ENCODE data around the gene UFL1.
"Not testable (repeated sequence)": the region's sequence is repeated elsewhere in the genome, so short reads cannot be mapped to it uniquely, and the experiment has no call there.

The UFL1 gene

GRCh38 chr6:96522465-96523009 lies 931 bp downstream of the UFL1 start:
- DNase-seq (ENCODE audit: low read depth, low spot score), result no peak
- Histone ChIP-seq H3K27ac (ENCODE audit: low read length) (no peak overlapping the region), H3K4me3 (ENCODE audit: low read length) (peak overlapping the region; percentile 92; the same call in 1 of the 2 replicates), H3K4me1 (ENCODE audit: control insufficient read depth, insufficient read depth, low read length) (no peaks in the 10 kb centered on the region), H3K36me3 (ENCODE audit: control insufficient read depth, insufficient read depth, low read length) (no peaks in the 10 kb centered on the region), H3K27me3 (ENCODE audit: control insufficient read depth, insufficient read depth, low read length) (no peaks in the 10 kb centered on the region), H3K9me3 (ENCODE audit: control insufficient read depth, insufficient read depth, low read length) (no peaks in the 10 kb centered on the region)
- no CpG with 5 or more reads among the region's 5 CpGs for WGBS (ENCODE audit: insufficient coverage, insufficient read length)

- DNase-seq (ENCODE audit: low read depth, low spot score), result no peak
- no CpG with 5 or more reads among the region's 3 CpGs for WGBS (ENCODE audit: insufficient coverage, insufficient read length)
- Histone ChIP-seq H3K4me1 (ENCODE audit: control insufficient read depth, insufficient read depth, low read length) (no peaks in the 10 kb centered on the region), H3K27ac (ENCODE audit: low read length) (no peak overlapping the region), H3K9me3 (ENCODE audit: control insufficient read depth, insufficient read depth, low read length) (no peaks in the 10 kb centered on the region), H3K27me3 (ENCODE audit: control insufficient read depth, insufficient read depth, low read length) (no peaks in the 10 kb centered on the region), H3K4me3 (ENCODE audit: low read length) (no peak overlapping the region), H3K36me3 (ENCODE audit: control insufficient read depth, insufficient read depth, low read length) (peaks cover 3% of the 10 kb centered on the region; the same call in 1 of the 2 replicates)
Observed at GRCh38 chr6:96528193-96528592, 6.6 kb downstream of the UFL1 start.

- H3K27me3 ChIP-seq (ENCODE audit: control insufficient read depth, insufficient read depth, low read length), result no peaks in the 10 kb centered on the region
- no CpG with 5 or more reads among the region's 1 CpG for WGBS (ENCODE audit: insufficient coverage, insufficient read length)
- no peak overlapping the region for H3K27ac ChIP-seq (ENCODE audit: low read length)
- H3K4me1 ChIP-seq (ENCODE audit: control insufficient read depth, insufficient read depth, low read length), result no peaks in the 10 kb centered on the region
- no peak overlapping the region for H3K4me3 ChIP-seq (ENCODE audit: low read length)
- H3K36me3 ChIP-seq (ENCODE audit: control insufficient read depth, insufficient read depth, low read length), result peaks cover 3% of the 10 kb centered on the region; the same call in 1 of the 2 replicates
- H3K9me3 ChIP-seq (ENCODE audit: control insufficient read depth, insufficient read depth, low read length), result no peaks in the 10 kb centered on the region
- DNase-seq (ENCODE audit: low read depth, low spot score), result no peak
Observed at GRCh38 chr6:96532399-96532798, 10.8 kb downstream of the UFL1 start.

DNA sequence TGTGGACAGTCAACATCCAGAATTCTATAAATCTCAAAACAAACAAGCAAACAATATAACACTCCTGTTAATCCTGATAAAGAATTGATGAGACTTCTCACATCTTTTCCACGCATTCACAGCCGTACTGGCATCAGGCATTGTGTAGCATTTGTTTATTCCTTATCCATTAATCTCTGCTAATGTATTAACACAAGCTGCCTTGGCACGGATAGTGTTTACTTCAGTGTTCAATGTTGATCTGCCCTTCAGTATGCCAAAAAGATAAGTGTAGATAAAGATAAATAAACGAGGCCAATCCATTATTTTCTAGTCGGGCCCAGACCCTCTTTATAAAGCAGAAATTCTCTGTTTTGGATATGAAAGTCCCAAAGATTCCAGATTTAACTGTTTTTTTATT lies 16.1 kb downstream of the UFL1 start:
- no CpG with 5 or more reads among the region's 5 CpGs for WGBS (ENCODE audit: insufficient coverage, insufficient read length)
- Histone ChIP-seq H3K9me3 (ENCODE audit: control insufficient read depth, insufficient read depth, low read length) (no peaks in the 10 kb centered on the region), H3K27ac (ENCODE audit: low read length) (no peak overlapping the region), H3K36me3 (ENCODE audit: control insufficient read depth, insufficient read depth, low read length) (no peaks in the 10 kb centered on the region), H3K4me1 (ENCODE audit: control insufficient read depth, insufficient read depth, low read length) (no peaks in the 10 kb centered on the region), H3K4me3 (ENCODE audit: low read length) (no peak overlapping the region), H3K27me3 (ENCODE audit: control insufficient read depth, insufficient read depth, low read length) (no peaks in the 10 kb centered on the region)
- no peak for DNase-seq (ENCODE audit: low read depth, low spot score)

- H3K27me3 ChIP-seq (ENCODE audit: control insufficient read depth, insufficient read depth, low read length), result no peaks in the 10 kb centered on the region
- no peaks in the 10 kb centered on the region for H3K9me3 ChIP-seq (ENCODE audit: control insufficient read depth, insufficient read depth, low read length)
- H3K4me3 ChIP-seq (ENCODE audit: low read length), result no peak overlapping the region
- no peaks in the 10 kb centered on the region for H3K36me3 ChIP-seq (ENCODE audit: control insufficient read depth, insufficient read depth, low read length)
- no peak for DNase-seq (ENCODE audit: low read depth, low spot score)
- no peak overlapping the region for H3K27ac ChIP-seq (ENCODE audit: low read length)
- no peaks in the 10 kb centered on the region for H3K4me1 ChIP-seq (ENCODE audit: control insufficient read depth, insufficient read depth, low read length)
Observed at GRCh38 chr6:96542702-96543101, 21.1 kb downstream of the UFL1 start.

GRCh38 chr6:96545882-96546281 lies 24.3 kb downstream of the UFL1 start:
- H3K36me3 ChIP-seq (ENCODE audit: control insufficient read depth, insufficient read depth, low read length), result no peaks in the 10 kb centered on the region
- H3K27me3 ChIP-seq (ENCODE audit: control insufficient read depth, insufficient read depth, low read length), result no peaks in the 10 kb centered on the region
- H3K4me1 ChIP-seq (ENCODE audit: control insufficient read depth, insufficient read depth, low read length), result no peaks in the 10 kb centered on the region
- WGBS (ENCODE audit: insufficient coverage, insufficient read length), result no CpG with 5 or more reads among the region's 3 CpGs
- no peak overlapping the region for H3K27ac ChIP-seq (ENCODE audit: low read length)
- no peaks in the 10 kb centered on the region for H3K9me3 ChIP-seq (ENCODE audit: control insufficient read depth, insufficient read depth, low read length)
- no peak for DNase-seq (ENCODE audit: low read depth, low spot score)
- H3K4me3 ChIP-seq (ENCODE audit: low read length), result no peak overlapping the region

DNA sequence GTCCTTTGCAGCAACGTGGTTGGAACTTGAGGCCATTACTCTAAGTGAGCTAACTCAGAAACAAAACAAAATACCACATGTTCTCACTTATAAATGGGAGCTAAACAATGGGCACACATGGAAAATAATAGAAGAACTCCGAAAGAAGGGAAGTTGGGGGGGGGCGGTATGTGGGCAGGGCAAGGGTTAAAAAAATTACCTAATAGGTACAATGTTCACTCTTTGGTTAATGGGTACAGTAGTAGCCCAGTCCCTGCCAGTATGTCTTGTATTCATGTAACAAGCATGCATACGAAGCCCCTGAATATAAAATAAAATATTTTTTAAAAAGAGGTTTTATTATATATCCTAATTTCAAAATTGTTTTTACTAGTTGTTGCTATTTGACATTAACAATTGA lies 26.0 kb downstream of the UFL1 start:
- no peaks in the 10 kb centered on the region for H3K4me1 ChIP-seq (ENCODE audit: control insufficient read depth, insufficient read depth, low read length)
- no peaks in the 10 kb centered on the region for H3K36me3 ChIP-seq (ENCODE audit: control insufficient read depth, insufficient read depth, low read length)
- no CpG with 5 or more reads among the region's 4 CpGs for WGBS (ENCODE audit: insufficient coverage, insufficient read length)
- H3K27me3 ChIP-seq (ENCODE audit: control insufficient read depth, insufficient read depth, low read length), result no peaks in the 10 kb centered on the region
- no peak overlapping the region for H3K27ac ChIP-seq (ENCODE audit: low read length)
- DNase-seq (ENCODE audit: low read depth, low spot score), result no peak
- H3K4me3 ChIP-seq (ENCODE audit: low read length), result no peak overlapping the region
- no peaks in the 10 kb centered on the region for H3K9me3 ChIP-seq (ENCODE audit: control insufficient read depth, insufficient read depth, low read length)

DNA sequence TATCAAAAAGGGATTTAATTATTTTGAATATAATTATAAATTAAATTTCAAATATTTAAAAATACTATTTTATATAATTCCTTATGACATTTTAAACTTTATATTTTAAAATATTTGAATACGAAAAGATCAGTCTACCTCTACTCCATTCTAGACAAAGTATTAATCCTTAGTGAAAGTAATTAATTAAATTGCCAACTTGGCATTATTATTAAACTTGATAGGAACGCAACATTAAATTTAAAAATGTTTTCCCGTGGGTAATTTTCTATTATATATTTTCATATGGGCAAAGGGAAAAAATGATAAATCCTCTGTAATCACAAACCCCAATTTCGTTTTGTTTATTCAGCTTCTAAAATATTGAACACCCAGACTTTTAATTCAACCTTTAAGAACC lies 33.0 kb downstream of the UFL1 start:
- H3K27me3 ChIP-seq (ENCODE audit: control insufficient read depth, insufficient read depth, low read length), result no peaks in the 10 kb centered on the region
- no peak for DNase-seq (ENCODE audit: low read depth, low spot score)
- H3K9me3 ChIP-seq (ENCODE audit: control insufficient read depth, insufficient read depth, low read length), result no peaks in the 10 kb centered on the region
- 100% methylated on average over 1 of the region's 4 CpGs for WGBS (ENCODE audit: insufficient coverage, insufficient read length)
- no peaks in the 10 kb centered on the region for H3K36me3 ChIP-seq (ENCODE audit: control insufficient read depth, insufficient read depth, low read length)
- H3K4me3 ChIP-seq (ENCODE audit: low read length), result no peak overlapping the region
- no peak overlapping the region for H3K27ac ChIP-seq (ENCODE audit: low read length)
- H3K4me1 ChIP-seq (ENCODE audit: control insufficient read depth, insufficient read depth, low read length), result no peaks in the 10 kb centered on the region

DNA sequence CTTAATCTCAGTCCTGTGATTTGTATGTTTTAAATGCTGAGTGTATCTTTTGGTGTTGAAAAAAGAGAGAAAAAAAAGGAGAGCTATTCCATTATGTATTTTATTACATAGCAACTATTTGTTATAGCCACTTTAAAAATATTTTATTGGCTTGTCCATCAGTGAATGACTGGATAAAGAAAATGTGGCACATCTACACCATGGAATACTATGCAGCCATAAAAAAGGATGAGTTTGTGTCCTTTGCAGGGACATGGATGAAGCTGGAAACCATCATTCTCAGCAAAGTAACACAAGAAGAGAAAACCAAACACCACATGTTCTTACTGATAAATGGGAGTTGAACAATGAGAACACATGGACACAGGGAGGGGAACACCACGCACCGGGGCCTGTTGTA lies 38.1 kb downstream of the UFL1 start:
- not testable (repeated sequence) for H3K36me3 ChIP-seq (ENCODE audit: control insufficient read depth, insufficient read depth, low read length); H3K4me1 ChIP-seq (ENCODE audit: control insufficient read depth, insufficient read depth, low read length); H3K4me3 ChIP-seq (ENCODE audit: low read length); H3K27me3 ChIP-seq (ENCODE audit: control insufficient read depth, insufficient read depth, low read length); H3K9me3 ChIP-seq (ENCODE audit: control insufficient read depth, insufficient read depth, low read length); DNase-seq (ENCODE audit: low read depth, low spot score); H3K27ac ChIP-seq (ENCODE audit: low read length)
- WGBS (ENCODE audit: insufficient coverage, insufficient read length), result no CpG with 5 or more reads among the region's 2 CpGs

- no peaks in the 10 kb centered on the region for H3K9me3 ChIP-seq (ENCODE audit: control insufficient read depth, insufficient read depth, low read length)
- no peaks in the 10 kb centered on the region for H3K4me1 ChIP-seq (ENCODE audit: control insufficient read depth, insufficient read depth, low read length)
- H3K27ac ChIP-seq (ENCODE audit: low read length), result no peak within 1 kb of the TSS
- no CpG with 5 or more reads among the region's 3 CpGs for WGBS (ENCODE audit: insufficient coverage, insufficient read length)
- H3K36me3 ChIP-seq (ENCODE audit: control insufficient read depth, insufficient read depth, low read length), result no peaks in the 10 kb centered on the region
- DNase-seq (ENCODE audit: low read depth, low spot score), result no peak
- no peak within 1 kb of the TSS for H3K4me3 ChIP-seq (ENCODE audit: low read length)
- no peaks in the 10 kb centered on the region for H3K27me3 ChIP-seq (ENCODE audit: control insufficient read depth, insufficient read depth, low read length)
Observed at GRCh38 chr6:96562886-96563285, 41.3 kb downstream of the UFL1 start, which contains the start of gene FHL5. Gene FHL5, plus strand, starts transcription at chr6:96563128. Its CDS starts 40,486 bp downstream, at chr6:96603614.

GRCh38 chr6:96563853-96564252 lies 42.2 kb downstream of the UFL1 start:
- Histone ChIP-seq H3K4me3 (ENCODE audit: low read length) (no peak overlapping the region), H3K9me3 (ENCODE audit: control insufficient read depth, insufficient read depth, low read length) (no peaks in the 10 kb centered on the region), H3K36me3 (ENCODE audit: control insufficient read depth, insufficient read depth, low read length) (no peaks in the 10 kb centered on the region), H3K27ac (ENCODE audit: low read length) (no peak overlapping the region), H3K4me1 (ENCODE audit: control insufficient read depth, insufficient read depth, low read length) (no peaks in the 10 kb centered on the region), H3K27me3 (ENCODE audit: control insufficient read depth, insufficient read depth, low read length) (no peaks in the 10 kb centered on the region)
- DNase-seq (ENCODE audit: low read depth, low spot score), result no peak

All from iPS DF 6.9 (cell line).